A549 treated with GW870086 at 1 μM for 4 hours (cell line): ENCODE data around the gene ACTN1. TPM values are rescaled to one million over a fixed set of nuclear protein-coding genes. Genes with fewer than 3 reads are reported as not detected.

Experiments
- total RNA-seq: library from RNA; stranded (reverse); fragments of 200-300 nt; extraction: Qiagen RNA extraction; gene quantifications from 5 replicates; pipeline ENCODE4 v1.2.3, GENCODE V29; 2022; ENCODE audit warnings: low read depth

The ACTN1 gene
- 183 to 205 TPM (median 198 TPM) in 5 replicates for total RNA-seq

DNA sequence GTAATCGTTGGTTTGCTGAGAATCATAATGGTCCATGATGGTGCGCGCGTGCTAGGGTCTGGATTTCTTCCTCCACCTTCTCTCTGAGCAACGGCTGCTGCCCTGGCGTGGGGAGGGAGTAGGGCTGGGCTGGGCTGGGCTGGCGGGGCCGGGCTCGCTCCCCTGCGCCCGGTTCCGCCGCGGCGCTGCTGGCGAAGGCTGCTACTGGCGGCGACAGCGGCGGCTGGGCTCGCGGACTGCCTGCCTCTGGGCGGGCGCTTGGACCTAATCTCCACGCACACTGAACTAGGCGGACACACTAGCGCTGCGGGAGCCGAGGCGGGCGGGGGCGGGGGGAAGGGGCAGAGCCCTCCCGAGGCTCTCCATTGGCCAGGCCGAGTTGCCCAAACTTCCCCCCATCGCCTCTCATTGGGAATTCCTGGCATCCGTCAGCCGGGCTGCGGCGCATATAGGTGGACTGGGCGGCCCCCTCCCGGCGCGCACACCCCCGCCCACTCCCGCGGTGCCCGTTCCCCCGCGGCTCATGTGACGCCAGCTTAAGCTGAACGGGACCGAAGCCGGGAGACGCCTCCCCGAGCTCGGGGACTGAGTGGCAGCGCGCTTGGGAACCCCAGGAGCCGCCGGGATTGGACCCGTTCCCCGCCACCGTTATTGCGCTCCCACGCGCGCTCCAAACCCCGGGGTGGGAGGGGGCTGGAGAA lies at the start of gene ACTN1:
TSS of gene ACTN1 (minus strand) at position 282 of the 701 bp plus-strand sequence. CDS start at position 36, 246 bp downstream.

Other genes with a start within 250 kb of the ACTN1 start
- gene ZFP36L1, start 186.2 kb downstream of the ACTN1 start, total RNA-seq = 114 to 173 TPM (median 166 TPM) in 5 replicates
- gene DCAF5, start 173.8 kb upstream of the ACTN1 start, total RNA-seq = 14.1 to 20.4 TPM (median 17.7 TPM) in 5 replicates
- gene EXD2, start 212.2 kb upstream of the ACTN1 start, total RNA-seq = 12.2 to 13.4 TPM (median 12.7 TPM) in 5 replicates